OCI-LY7 (cell line): ENCODE measurements around the gene CCDC182.

ENCODE experiments used
- EZH2phosphoT487 ChIP-seq: fragments of 200-600 bp; sonication (generic); IDR thresholded peaks from 2 replicates; pipeline ENCODE4 v1.6.1; 2018; ENCODE audit warnings: low read depth, borderline replicate concordance, mild to moderate bottlenecking, mixed run types, antibody characterized with exemption, low read length, moderate library complexity, mixed read lengths
- TF ChIP-seq, protein P1 (sequence below): fragments of 200-600 bp; sonication (generic); conservative IDR thresholded peaks from 2 replicates; pipeline ENCODE4 v1.5.1; 2014; ENCODE audit warnings: mild to moderate bottlenecking, antibody characterized with exemption, low read length, moderate library complexity, mixed read lengths

DNA sequence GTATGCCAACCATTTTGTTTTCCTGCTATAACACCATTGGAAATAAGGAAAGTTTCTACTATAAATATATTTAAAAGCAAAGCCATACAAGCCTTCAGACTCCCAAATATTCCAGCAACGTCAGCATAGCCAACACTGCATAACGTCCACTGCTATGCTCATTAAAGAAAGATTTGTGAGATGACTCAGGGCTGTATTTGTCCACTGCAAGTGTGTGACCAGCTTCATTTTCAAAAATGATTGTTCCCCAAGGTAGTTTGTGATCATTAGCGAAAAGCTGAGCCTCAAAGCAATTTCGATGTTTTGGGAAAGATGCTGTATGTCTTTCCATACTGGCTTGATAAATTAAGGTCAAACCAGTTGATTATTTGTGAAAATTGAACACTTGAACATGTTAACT is 14.9 kb upstream of the CCDC182 start:
- TF ChIP-seq, protein P1, sequence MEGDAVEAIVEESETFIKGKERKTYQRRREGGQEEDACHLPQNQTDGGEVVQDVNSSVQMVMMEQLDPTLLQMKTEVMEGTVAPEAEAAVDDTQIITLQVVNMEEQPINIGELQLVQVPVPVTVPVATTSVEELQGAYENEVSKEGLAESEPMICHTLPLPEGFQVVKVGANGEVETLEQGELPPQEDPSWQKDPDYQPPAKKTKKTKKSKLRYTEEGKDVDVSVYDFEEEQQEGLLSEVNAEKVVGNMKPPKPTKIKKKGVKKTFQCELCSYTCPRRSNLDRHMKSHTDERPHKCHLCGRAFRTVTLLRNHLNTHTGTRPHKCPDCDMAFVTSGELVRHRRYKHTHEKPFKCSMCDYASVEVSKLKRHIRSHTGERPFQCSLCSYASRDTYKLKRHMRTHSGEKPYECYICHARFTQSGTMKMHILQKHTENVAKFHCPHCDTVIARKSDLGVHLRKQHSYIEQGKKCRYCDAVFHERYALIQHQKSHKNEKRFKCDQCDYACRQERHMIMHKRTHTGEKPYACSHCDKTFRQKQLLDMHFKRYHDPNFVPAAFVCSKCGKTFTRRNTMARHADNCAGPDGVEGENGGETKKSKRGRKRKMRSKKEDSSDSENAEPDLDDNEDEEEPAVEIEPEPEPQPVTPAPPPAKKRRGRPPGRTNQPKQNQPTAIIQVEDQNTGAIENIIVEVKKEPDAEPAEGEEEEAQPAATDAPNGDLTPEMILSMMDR: no peak
- no peak for TF ChIP-seq EZH2phosphoT487
